ENCODE measurements around the gene FANCI. TPM values are rescaled to one million over a fixed set of nuclear protein-coding genes. Genes with fewer than 3 reads are reported as not detected.

FANCI gene
- total and polyA plus RNA-seq, 8 donors = 19.8 to 56.3 (median 34.2) TPM

- intact Hi-C loops (cut with DNase I) = loop anchor here in 1 of 2 donors (5.0 kb wide), 1 partner anchor 69 kb away; no protein-coding TSS in a partner anchor
- H3K4me3 ChIP-seq = peak overlapping the region in 1 of 2 donors; percentile 41
- DNase-seq (no peak), ATAC-seq (no peak)
- H3K27ac ChIP-seq = no peak overlapping the region
- no peaks in the 10 kb centered on the region for H3K9me3 ChIP-seq
- H3K27me3 ChIP-seq = peaks cover 70 to 100% of the 10 kb centered on the region in 2 donors
- H3K4me1 ChIP-seq = peaks cover 6 to 30% of the 10 kb centered on the region in 2 donors
- no peaks in the 10 kb centered on the region for H3K36me3 ChIP-seq
- TF ChIP-seq CTCF (IDR thresholded peaks at IDR 0.05) = no peak
Measured at GRCh38 chr15:89358435-89358754, 114.6 kb downstream of the FANCI start.

GRCh38 chr15:89358755-89359439 lies 115.1 kb downstream of the FANCI start:
- intact Hi-C loops (cut with DNase I) = loop anchor here in 1 of 2 donors (5.0 kb wide), 1 partner anchor 68 kb away; no protein-coding TSS in a partner anchor
- peaks cover 6 to 34% of the 10 kb centered on the region in 2 donors for H3K4me1 ChIP-seq
- H3K36me3 ChIP-seq = no peaks in the 10 kb centered on the region
- peak; percentile 99 to 100 for TF ChIP-seq CTCF (IDR thresholded peaks at IDR 0.05)
- no peaks in the 10 kb centered on the region for H3K9me3 ChIP-seq
- no peak overlapping the region for H3K27ac ChIP-seq
- peak; percentile 80 to 97 (median 85) for DNase-seq
- H3K27me3 ChIP-seq = peaks cover 75 to 100% of the 10 kb centered on the region in 2 donors
- ATAC-seq = peak; percentile 97
- peak overlapping the region; percentile 27 to 41 for H3K4me3 ChIP-seq

- intact Hi-C loops (cut with DNase I) = loop anchor here in 1 of 2 donors (5.0 kb wide), 1 partner anchor 68 kb away; no protein-coding TSS in a partner anchor
- H3K36me3 ChIP-seq = no peaks in the 10 kb centered on the region
- no peak overlapping the region for H3K4me3 ChIP-seq
- TF ChIP-seq CTCF (IDR thresholded peaks at IDR 0.05) = no peak
- no peak overlapping the region for H3K27ac ChIP-seq
- DNase-seq (no peak), ATAC-seq (no peak)
- no peaks in the 10 kb centered on the region for H3K9me3 ChIP-seq
- H3K4me1 ChIP-seq = peaks cover 6 to 38% of the 10 kb centered on the region in 2 donors
- H3K27me3 ChIP-seq = peaks cover 83 to 100% of the 10 kb centered on the region in 2 donors
Measured at GRCh38 chr15:89359471-89360293, 115.9 kb downstream of the FANCI start.

- DNase-seq (no peak), ATAC-seq (no peak)
- intact Hi-C loops (cut with DNase I) = no loop called here
- no peak overlapping the region for H3K27ac ChIP-seq
- no peaks in the 10 kb centered on the region for H3K9me3 ChIP-seq
- peaks cover 89 to 100% of the 10 kb centered on the region in 2 donors for H3K27me3 ChIP-seq
- no peaks in the 10 kb centered on the region for H3K36me3 ChIP-seq
- H3K4me3 ChIP-seq = no peak overlapping the region
- peaks cover 6 to 38% of the 10 kb centered on the region in 2 donors for H3K4me1 ChIP-seq
- TF ChIP-seq CTCF (IDR thresholded peaks at IDR 0.05) = no peak
Measured at GRCh38 chr15:89360294-89360971, 116.7 kb downstream of the FANCI start.

All from left lung (tissue), 10 donors.